ENCODE measurements around the gene PREPL. TPM values are rescaled to one million over a fixed set of nuclear protein-coding genes. Genes with fewer than 3 reads are reported as not detected.

Gene PREPL
- total RNA-seq, 1 donor from 2014 or later: 45.6 TPM

GRCh38 chr2:44273076-44273475 lies 88.2 kb downstream of the PREPL start:
- DNase-seq (ENCODE audit: low spot score, unreplicated experiment): no peak
- Mint-ChIP-seq H3K27ac (no peak overlapping the region), H3K27me3 (no peaks in the 10 kb centered on the region), H3K4me1 (ENCODE audit: low read depth) (peaks cover 16% of the 10 kb centered on the region), H3K36me3 (ENCODE audit: insufficient read depth) (peaks cover 4% of the 10 kb centered on the region), H3K9me3 (ENCODE audit: low read depth) (peaks cover 11% of the 10 kb centered on the region), H3K4me3 (ENCODE audit: low read depth) (no peak overlapping the region)
- TF ChIP-seq CTCF (IDR thresholded peaks at IDR 0.05; ENCODE audit: unreplicated experiment): no peak

- H3K36me3 Mint-ChIP-seq (ENCODE audit: insufficient read depth): peaks cover 4% of the 10 kb centered on the region
Observed at GRCh38 chr2:44271296-44271695, 90.0 kb downstream of the PREPL start.

GRCh38 chr2:44269831-44270230 lies 91.5 kb downstream of the PREPL start:
- H3K27ac Mint-ChIP-seq: no peak overlapping the region
- DNase-seq (ENCODE audit: low spot score, unreplicated experiment): no peak
- no peak for TF ChIP-seq CTCF (IDR thresholded peaks at IDR 0.05; ENCODE audit: unreplicated experiment)
- peaks cover 11% of the 10 kb centered on the region for H3K9me3 Mint-ChIP-seq (ENCODE audit: low read depth)
- H3K36me3 Mint-ChIP-seq (ENCODE audit: insufficient read depth): peaks cover 4% of the 10 kb centered on the region
- H3K27me3 Mint-ChIP-seq: no peaks in the 10 kb centered on the region
- H3K4me3 Mint-ChIP-seq (ENCODE audit: low read depth): no peak overlapping the region
- H3K4me1 Mint-ChIP-seq (ENCODE audit: low read depth): peaks cover 18% of the 10 kb centered on the region

More at GRCh38 chr2:44271296-44271695, 90.0 kb downstream of the PREPL start:
- peaks cover 17% of the 10 kb centered on the region for H3K4me1 Mint-ChIP-seq (ENCODE audit: low read depth)
- no peak for TF ChIP-seq CTCF (IDR thresholded peaks at IDR 0.05; ENCODE audit: unreplicated experiment)
- H3K27me3 Mint-ChIP-seq: no peaks in the 10 kb centered on the region
- H3K9me3 Mint-ChIP-seq (ENCODE audit: low read depth): peaks cover 11% of the 10 kb centered on the region
- H3K4me3 Mint-ChIP-seq (ENCODE audit: low read depth): no peak overlapping the region
- no peak for DNase-seq (ENCODE audit: low spot score, unreplicated experiment)
- H3K27ac Mint-ChIP-seq: no peak overlapping the region

GRCh38 chr2:44267796-44268648 lies 93.3 kb downstream of the PREPL start:
- Mint-ChIP-seq H3K27me3 (no peaks in the 10 kb centered on the region), H3K4me1 (ENCODE audit: low read depth) (peaks cover 20% of the 10 kb centered on the region), H3K4me3 (ENCODE audit: low read depth) (no peak overlapping the region), H3K9me3 (ENCODE audit: low read depth) (peaks cover 11% of the 10 kb centered on the region), H3K36me3 (ENCODE audit: insufficient read depth) (peaks cover 4% of the 10 kb centered on the region), H3K27ac (peak overlapping the region; percentile 46)
- no peak for DNase-seq (ENCODE audit: low spot score, unreplicated experiment)
- TF ChIP-seq CTCF (IDR thresholded peaks at IDR 0.05; ENCODE audit: unreplicated experiment): no peak

Other genes with a start within 250 kb of the PREPL start
- gene PPM1B, start 192.6 kb downstream of the PREPL start, total RNA-seq: 57.8 and 60.8 TPM in 2 replicates
- 1.0 and 1.2 TPM in 2 replicates for gene SLC3A1, start 86.0 kb downstream of the PREPL start, total RNA-seq
- 20.3 and 24.1 TPM in 2 replicates for gene CAMKMT, start 453 bp upstream of the PREPL start, total RNA-seq

Data from progenitor cell of endocrine pancreas (in vitro differentiated cells).